ENCODE results near the gene SLC25A18. TPM values are rescaled to one million over a fixed set of nuclear protein-coding genes. Genes with fewer than 3 reads are reported as not detected.
"Not testable (repeated sequence)": the region's sequence is repeated elsewhere in the genome, so short reads cannot be mapped to it uniquely, and the experiment has no call there.

Gene SLC25A18
- total RNA-seq = not detected
- under 1 TPM in 1 of 2 donors, not detected in 1; 0.08 TPM for polyA plus RNA-seq
- total RNA-seq = not detected

GRCh38 chr22:17562906-17563870 is at the start of gene SLC25A18:
TSS of gene SLC25A18 (plus strand) at chr22:17563498. CDS start at chr22:17579945, 16,447 bp downstream.
- no peaks in the 10 kb centered on the region for H3K36me3 Mint-ChIP-seq
- Histone ChIP-seq H3K27ac (ENCODE audit: low read depth, low read length) (no peak within 1 kb of the TSS), H3K27me3 (ENCODE audit: control insufficient read depth in 2 of 2, insufficient read depth in 2 of 2, low read length in 2 of 2) (no peaks in the 10 kb centered on the region), H3K4me1 (ENCODE audit: control insufficient read depth in 2 of 2, insufficient read depth in 2 of 2, low read length in 2 of 2) (no peaks in the 10 kb centered on the region), H3K4me3 (ENCODE audit: low read length) (no peak within 1 kb of the TSS), H3K36me3 (ENCODE audit: control insufficient read depth in 2 of 3, insufficient read depth in 3 of 3, low read length in 3 of 3) (no peaks in the 10 kb centered on the region), H3K9me3 (ENCODE audit: control insufficient read depth in 2 of 3, low read length in 3 of 3) (no peaks in the 10 kb centered on the region)
- DNase-seq = no peak
- H3K9me3 Mint-ChIP-seq = peaks cover 0 to 4% (median 0%) of the 10 kb centered on the region in 11 donors
- no peak within 1 kb of the TSS for H3K4me3 Mint-ChIP-seq
- ChIA-PET POLR2A (no interaction called here), CTCF (no interaction called here)
- peaks cover 0 to 1% (median 0%) of the 10 kb centered on the region in 7 donors for H3K4me1 Mint-ChIP-seq
- ATAC-seq = no peak
- peaks cover 0 to 5% (median 4%) of the 10 kb centered on the region in 5 donors for H3K27me3 Mint-ChIP-seq
- intact Hi-C loops (cut with micrococcal nuclease) = no loop called here
- H3K27ac Mint-ChIP-seq = no peak within 1 kb of the TSS

- Mint-ChIP-seq H3K36me3 (no peaks in the 10 kb centered on the region), H3K27ac (no peak overlapping the region), H3K9me3 (no peaks in the 10 kb centered on the region), H3K4me1 (no peaks in the 10 kb centered on the region), H3K4me3 (no peak overlapping the region), H3K27me3 (peaks cover 0 to 40% (median 21%) of the 10 kb centered on the region in 5 donors)
- intact Hi-C loops (cut with micrococcal nuclease) = no loop called here
- H3K4me3 ChIP-seq (ENCODE audit: low read length) = no peak overlapping the region
- H3K9me3 ChIP-seq (ENCODE audit: control insufficient read depth in 2 of 3, low read length in 3 of 3) = no peaks in the 10 kb centered on the region
- H3K27ac ChIP-seq (ENCODE audit: low read depth, low read length) = no peak overlapping the region
- CTCF ChIA-PET = interaction anchor here (1.1 to 1.3 kb wide), 2 partner anchors 12 to 341 kb away, joined by 3 to 4 read pairs; no protein-coding TSS in a partner anchor
- no peaks in the 10 kb centered on the region for H3K36me3 ChIP-seq (ENCODE audit: control insufficient read depth in 2 of 3, insufficient read depth in 3 of 3, low read length in 3 of 3)
- POLR2A ChIA-PET = no interaction called here
- H3K4me1 ChIP-seq (ENCODE audit: control insufficient read depth in 2 of 2, insufficient read depth in 2 of 2, low read length in 2 of 2) = no peaks in the 10 kb centered on the region
- H3K27me3 ChIP-seq (ENCODE audit: control insufficient read depth in 2 of 2, insufficient read depth in 2 of 2, low read length in 2 of 2) = no peaks in the 10 kb centered on the region
- no peak for DNase-seq
- ATAC-seq = no peak
Observed at GRCh38 chr22:17513612-17514011, 49.7 kb upstream of the SLC25A18 start.

GRCh38 chr22:17514084-17514483 is 49.2 kb upstream of the SLC25A18 start:
- DNase-seq (no peak), ATAC-seq (no peak)
- Mint-ChIP-seq H3K36me3 (no peaks in the 10 kb centered on the region), H3K9me3 (no peaks in the 10 kb centered on the region), H3K27me3 (peaks cover 0 to 40% (median 16%) of the 10 kb centered on the region in 5 donors), H3K27ac (peak overlapping the region in 1 of 9 donors; percentile 81), H3K4me1 (no peaks in the 10 kb centered on the region), H3K4me3 (no peak overlapping the region)
- no peak overlapping the region for H3K4me3 ChIP-seq (ENCODE audit: low read length)
- H3K36me3 ChIP-seq (ENCODE audit: control insufficient read depth in 2 of 3, insufficient read depth in 3 of 3, low read length in 3 of 3) = no peaks in the 10 kb centered on the region
- no peaks in the 10 kb centered on the region for H3K4me1 ChIP-seq (ENCODE audit: control insufficient read depth in 2 of 2, insufficient read depth in 2 of 2, low read length in 2 of 2)
- no peak overlapping the region for H3K27ac ChIP-seq (ENCODE audit: low read depth, low read length)
- H3K27me3 ChIP-seq (ENCODE audit: control insufficient read depth in 2 of 2, insufficient read depth in 2 of 2, low read length in 2 of 2) = no peaks in the 10 kb centered on the region
- ChIA-PET CTCF (interaction anchor here (1.1 to 1.3 kb wide), 2 partner anchors 12 to 342 kb away, joined by 3 to 4 read pairs; no protein-coding TSS in a partner anchor), POLR2A (no interaction called here)
- intact Hi-C loops (cut with micrococcal nuclease) = no loop called here
- H3K9me3 ChIP-seq (ENCODE audit: control insufficient read depth in 2 of 3, low read length in 3 of 3) = no peaks in the 10 kb centered on the region

- Histone ChIP-seq H3K36me3 (ENCODE audit: control insufficient read depth in 2 of 3, insufficient read depth in 3 of 3, low read length in 3 of 3) (no peaks in the 10 kb centered on the region), H3K27ac (ENCODE audit: low read depth, low read length) (no peak overlapping the region), H3K27me3 (ENCODE audit: control insufficient read depth in 2 of 2, insufficient read depth in 2 of 2, low read length in 2 of 2) (no peaks in the 10 kb centered on the region), H3K9me3 (ENCODE audit: control insufficient read depth in 2 of 3, low read length in 3 of 3) (no peaks in the 10 kb centered on the region), H3K4me3 (ENCODE audit: low read length) (no peak overlapping the region), H3K4me1 (ENCODE audit: control insufficient read depth in 2 of 2, insufficient read depth in 2 of 2, low read length in 2 of 2) (no peaks in the 10 kb centered on the region)
- intact Hi-C loops (cut with micrococcal nuclease) = no loop called here
- CTCF ChIA-PET = no interaction called here
- ATAC-seq = no peak
- H3K27ac Mint-ChIP-seq = no peak overlapping the region
- H3K9me3 Mint-ChIP-seq = peaks cover 0 to 1% (median 0%) of the 10 kb centered on the region in 11 donors
- H3K36me3 Mint-ChIP-seq = no peaks in the 10 kb centered on the region
- no peak for DNase-seq
- no peaks in the 10 kb centered on the region for H3K4me1 Mint-ChIP-seq
- H3K4me3 Mint-ChIP-seq = no peak overlapping the region
- POLR2A ChIA-PET = no interaction called here
- H3K27me3 Mint-ChIP-seq = peaks cover 0 to 21% (median 10%) of the 10 kb centered on the region in 5 donors
Observed at GRCh38 chr22:17518406-17518805, 44.9 kb upstream of the SLC25A18 start.

- H3K36me3 Mint-ChIP-seq; H3K27me3 ChIP-seq (ENCODE audit: control insufficient read depth in 2 of 2, insufficient read depth in 2 of 2, low read length in 2 of 2); H3K4me1 Mint-ChIP-seq; H3K36me3 ChIP-seq (ENCODE audit: control insufficient read depth in 2 of 3, insufficient read depth in 3 of 3, low read length in 3 of 3); ATAC-seq; H3K27ac Mint-ChIP-seq; intact Hi-C loops (cut with micrococcal nuclease); H3K4me3 Mint-ChIP-seq; POLR2A ChIA-PET; H3K9me3 Mint-ChIP-seq; H3K4me1 ChIP-seq (ENCODE audit: control insufficient read depth in 2 of 2, insufficient read depth in 2 of 2, low read length in 2 of 2); H3K4me3 ChIP-seq (ENCODE audit: low read length); H3K27ac ChIP-seq (ENCODE audit: low read depth, low read length); DNase-seq; H3K9me3 ChIP-seq (ENCODE audit: control insufficient read depth in 2 of 3, low read length in 3 of 3); CTCF ChIA-PET: not testable (repeated sequence)
- peaks cover 9 to 34% (median 16%) of the 10 kb centered on the region in 5 donors for H3K27me3 Mint-ChIP-seq
Observed at GRCh38 chr22:17521971-17522370, 41.3 kb upstream of the SLC25A18 start.

- no peak overlapping the region for H3K4me3 Mint-ChIP-seq
Observed at GRCh38 chr22:17523925-17524324, 39.4 kb upstream of the SLC25A18 start.

More at GRCh38 chr22:17523925-17524324, 39.4 kb upstream of the SLC25A18 start:
- peaks cover 0 to 2% of the 10 kb centered on the region in 2 donors for H3K27me3 ChIP-seq (ENCODE audit: control insufficient read depth in 2 of 2, insufficient read depth in 2 of 2, low read length in 2 of 2)
- H3K9me3 ChIP-seq (ENCODE audit: control insufficient read depth in 2 of 3, low read length in 3 of 3) = no peaks in the 10 kb centered on the region
- Mint-ChIP-seq H3K9me3 (peaks cover 0 to 3% (median 0%) of the 10 kb centered on the region in 11 donors), H3K27ac (no peak overlapping the region), H3K36me3 (no peaks in the 10 kb centered on the region), H3K4me1 (peaks cover 4 to 12% (median 7%) of the 10 kb centered on the region in 7 donors), H3K27me3 (peaks cover 24 to 43% (median 30%) of the 10 kb centered on the region in 5 donors)
- ATAC-seq (no peak), DNase-seq (no peak)
- no peak overlapping the region for H3K27ac ChIP-seq (ENCODE audit: low read depth, low read length)
- ChIA-PET POLR2A (no interaction called here), CTCF (no interaction called here)
- H3K4me3 ChIP-seq (ENCODE audit: low read length) = no peak overlapping the region
- intact Hi-C loops (cut with micrococcal nuclease) = no loop called here
- peaks cover 0 to 2% of the 10 kb centered on the region in 2 donors for H3K4me1 ChIP-seq (ENCODE audit: control insufficient read depth in 2 of 2, insufficient read depth in 2 of 2, low read length in 2 of 2)
- no peaks in the 10 kb centered on the region for H3K36me3 ChIP-seq (ENCODE audit: control insufficient read depth in 2 of 3, insufficient read depth in 3 of 3, low read length in 3 of 3)
